K562 (cell line): ENCODE measurements around the gene LONRF2. TPM values are rescaled to one million over a fixed set of nuclear protein-coding genes. Genes with fewer than 3 reads are reported as not detected.

ENCODE experiments used
- ATAC-seq: fragments of 200-7000 bp; cut with Tn5 transposase; 3 replicates; pipeline ENCODE4 v1.9.1; 2020; ENCODE audit warnings: moderate library complexity
- BruUV-seq: library from RNA; stranded (reverse); fragments of 400-500 nt; replicated peaks from 2 replicates; lab custom pipeline; 2021; lab: Mats Ljungman, UMichigan
- CTCF ChIA-PET: fragments of 300-600 bp; formaldehyde crosslinking; extraction: SDS; loops from one replicate; lab custom pipeline; 2021; ENCODE audit warnings: low intra/inter-chr PET ratio; lab: Yijun Ruan, JAX
- POLR2A ChIA-PET: fragments of 300-600, 350-650 bp; sonication (Branson Sonifier 250); formaldehyde crosslinking; extraction: SDS; loops from one replicate; lab custom pipeline; 2021; ENCODE audit warnings: antibody characterized with exemption, inconsistent platforms; lab: Yijun Ruan, JAX
- DNase-seq, 4 experiments: peaks; one replicate each; pipeline versions ENCODE4 v3.0.0 to v3.0.0-alpha.2; 2011 to 2018; ENCODE audit warnings: low spot score in 3 of 4, mixed read lengths in 3 of 4; ENCODE audit errors: extremely low read depth in 1 of 4
- FAIRE-seq: peaks from 2 replicates; lab custom pipeline; 2011; peaks lifted over from hg19 to GRCh38; lab: Jason Lieb, UNC
- H2AFZ ChIP-seq: 2 replicates; pipeline ENCODE4 v1.6.0; 2011; ENCODE audit warnings: low read depth, low read length, control low read depth, inconsistent platforms
- H3K27ac ChIP-seq: fragments of 200-600 bp; 3 replicates; pipeline ENCODE4 v1.8.0; 2011; ENCODE audit warnings: low read depth, mild to moderate bottlenecking, control low read depth, inconsistent platforms, low read length, moderate library complexity, mixed read lengths; ENCODE audit errors: extremely low read depth
- H3K27me3 ChIP-seq, 2 experiments: fragments of 300-600 bp in 1 of 2; 2 replicates in 1 of 2; 3 replicates in 1 of 2; pipeline versions ENCODE4 v1.6.0 to v1.8.0; 2011; ENCODE audit warnings: inconsistent platforms in 2 of 2, low read length in 2 of 2, mild to moderate bottlenecking in 1 of 2, mixed read lengths in 1 of 2, moderate library complexity in 1 of 2; ENCODE audit not compliant: control insufficient read depth in 2 of 2, insufficient read depth in 2 of 2
- H3K36me3 ChIP-seq: fragments of 300-600 bp; 3 replicates; pipeline ENCODE4 v1.8.0; 2011; ENCODE audit warnings: mild to moderate bottlenecking, low read length, inconsistent platforms; ENCODE audit not compliant: control insufficient read depth, insufficient read depth
- H3K4me1 ChIP-seq, 2 experiments: fragments of 200-600 bp in 1 of 2; replicated peaks in 1 of 2; 2 replicates in 1 of 2; 3 replicates in 1 of 2; pipeline versions ENCODE4 v1.5.1 to v1.8.0; 2011; ENCODE audit warnings: inconsistent platforms in 2 of 2, low read length in 2 of 2, mild to moderate bottlenecking in 1 of 2, mixed read lengths in 1 of 2, moderate library complexity in 1 of 2; ENCODE audit not compliant: control insufficient read depth in 2 of 2, insufficient read depth in 2 of 2
- H3K4me2 ChIP-seq: 2 replicates; pipeline ENCODE4 v1.6.1; 2011; ENCODE audit warnings: low read length, control low read depth, inconsistent platforms, mixed read lengths; ENCODE audit not compliant: insufficient read depth
- H3K4me3 ChIP-seq: fragments of 200-600 bp; sonication (generic), shearing (Covaris generic); 2 replicates; pipeline ENCODE4 v1.5.1; 2016; ENCODE audit warnings: control low read depth, inconsistent platforms
- H3K79me2 ChIP-seq: fragments of 200-600 bp; 3 replicates; pipeline ENCODE4 v1.8.0; 2011; ENCODE audit warnings: low read length, inconsistent platforms; ENCODE audit not compliant: control insufficient read depth, insufficient read depth
- H3K9ac ChIP-seq, 2 experiments: 2 replicates each; pipeline versions ENCODE4 v1.6.0 to v1.6.1; 2011; ENCODE audit warnings: low read depth in 2 of 2, low read length in 2 of 2, control low read depth in 1 of 2, inconsistent platforms in 1 of 2, mild to moderate bottlenecking in 1 of 2, mixed read lengths in 1 of 2; ENCODE audit not compliant: insufficient read depth in 1 of 2
- H3K9me1 ChIP-seq: one replicate; pipeline ENCODE4 v1.6.0; 2011; ENCODE audit warnings: inconsistent platforms, mild to moderate bottlenecking, low read length, moderate library complexity; ENCODE audit not compliant: control insufficient read depth, insufficient read depth
- H3K9me3 ChIP-seq: replicated peaks from 2 replicates; pipeline ENCODE4 v1.5.1; 2011; ENCODE audit warnings: low read depth, low read length, inconsistent platforms; ENCODE audit not compliant: control insufficient read depth, insufficient read depth
- H4K20me1 ChIP-seq: replicated peaks from 2 replicates; pipeline ENCODE4 v1.6.1; 2011; ENCODE audit warnings: low read length, inconsistent platforms, mixed read lengths; ENCODE audit not compliant: control insufficient read depth, insufficient read depth
- ARID2 ChIP-seq: fragments of 450-650 bp; IDR thresholded peaks from 2 replicates; pipeline ENCODE4 v1.6.1; 2017; ENCODE audit warnings: antibody characterized with exemption, mild to moderate bottlenecking
- ARID3A ChIP-seq: IDR thresholded peaks from 2 replicates; pipeline ENCODE4 v1.6.1; 2012; ENCODE audit warnings: low read depth, low read length, improper control_type of control experiment, borderline replicate concordance
- BMI1 ChIP-seq: fragments of 150-350 bp; IDR thresholded peaks from 2 replicates; pipeline ENCODE4 v1.6.1; 2014; ENCODE audit warnings: low read length
- FOXA3 ChIP-seq, 2 experiments: fragments of 450-650 bp in 1 of 2; sonication (generic) in 1 of 2; formaldehyde crosslinking; IDR thresholded peaks in 1 of 2; conservative IDR thresholded peaks in 1 of 2; 2 replicates each; pipeline versions ENCODE4 v1.4.0 to v1.8.0; 2020 to 2022; ENCODE audit warnings: mild to moderate bottlenecking in 2 of 2, missing genetic modification reagents in 1 of 2
- MIER1 ChIP-seq: fragments of 450-650 bp; IDR thresholded peaks from 2 replicates; pipeline ENCODE4 v1.6.1; 2016; ENCODE audit warnings: antibody characterized with exemption, mild to moderate bottlenecking, low read depth
- NR2C2 ChIP-seq, 2 experiments: fragments of 200-800 bp in 1 of 2; sonication (Bioruptor generic) in 1 of 2; sonication (generic) in 1 of 2; formaldehyde crosslinking in 1 of 2; IDR thresholded peaks; 2 replicates each; pipeline versions ENCODE4 v1.6.1 to v1.8.0; 2016 to 2022; ENCODE audit warnings: mild to moderate bottlenecking in 1 of 2, missing compliant biosample characterization in 1 of 2, missing genetic modification characterization in 1 of 2, missing genetic modification reagents in 1 of 2
- SRSF1 ChIP-seq: fragments of 200-400 bp; formaldehyde crosslinking; IDR thresholded peaks from 2 replicates; pipeline ENCODE4 v1.6.1; 2017; ENCODE audit warnings: mild to moderate bottlenecking, low read depth, low read length, moderate library complexity
- THAP7 ChIP-seq: fragments of 250-450 bp; sonication (Bioruptor Pico); IDR thresholded peaks from 2 replicates; pipeline ENCODE4 v1.5.0; 2021
- USF2 ChIP-seq: sonication (generic); formaldehyde crosslinking; IDR thresholded peaks from 2 replicates; pipeline ENCODE4 v1.5.0; 2020; ENCODE audit warnings: missing genetic modification reagents
- ZEB2 ChIP-seq: fragments of 450-650 bp; IDR thresholded peaks from 2 replicates; pipeline ENCODE4 v1.6.1; 2016
- ZNF197 ChIP-seq: fragments of 200-800 bp; sonication (Bioruptor generic); IDR thresholded peaks from 2 replicates; pipeline ENCODE4 v1.6.1; 2016; ENCODE audit warnings: low read depth, missing genetic modification characterization, missing compliant biosample characterization
- ZNF444 ChIP-seq: fragments of 250-450 bp; sonication (Bioruptor Pico); IDR thresholded peaks from 2 replicates; pipeline ENCODE4 v1.4.0; 2020; ENCODE audit warnings: mild to moderate bottlenecking, moderate library complexity
- WGBS: fragments of 100-300 bp; shearing (Covaris generic); methylation state at CpG from one replicate; pipeline ENCODE4 v1.1.6; 2016; ENCODE audit warnings: low coverage, mixed read lengths; ENCODE audit not compliant: insufficient coverage; ENCODE audit errors: missing lambda C conversion rate; 5-methylcytosine and 5-hydroxymethylcytosine counted together
- in situ Hi-C: fragments of 300-500 bp; cut with MboI; formaldehyde crosslinking; loops from 4 replicates; pipeline ENCODE4 v1.15.0; 2018; ENCODE audit warnings: inconsistent platforms, mixed read lengths
- intact Hi-C: fragments of 100-400 bp; cut with micrococcal nuclease; formaldehyde crosslinking; loops from 2 replicates; pipeline ENCODE4 v1.14.2; 2022
- polyA plus RNA-seq, 8 experiments: library from polyadenylated mRNA; depleted of rRNA in 4 of 8; stranded (reverse) in 5 of 8; unstranded in 3 of 8; fragments of >200 nt; fragmentation: Nextera tagmentation in 2 of 8; fragmentation: Illumina TruSeq in 1 of 8; extraction: Ambion mirVana in 2 of 8; extraction: Trizol in 1 of 8; gene quantifications; 2 replicates each; pipeline versions ENCODE4 v1.2.1 to v1.2.3, GENCODE V29; 2011 to 2014; ENCODE audit warnings: inconsistent platforms in 1 of 8, missing spikeins in 1 of 8
- total RNA-seq, 7 experiments: library from RNA; depleted of rRNA in 6 of 7; stranded (reverse); fragments of >200 nt in 6 of 7; fragmentation: Illumina TruSeq in 2 of 7; extraction: Trizol in 2 of 7; gene quantifications; 2 replicates each; pipeline versions ENCODE4 v1.2.1 to v1.2.3, GENCODE V29; 2011 to 2021; ENCODE audit warnings: low replicate concordance in 1 of 7

The LONRF2 gene
- total and polyA plus RNA-seq, 9 of the 15 experiments (the other 6 are each of a cell fraction or from before 2014, with no cell fraction given): 0.35 to 5.0 (median 2.7) TPM

GRCh38 chr2:100254646-100255210, 67.6 kb downstream of the LONRF2 start (continued):
- TF ChIP-seq USF2: no peak

- H3K9me3 ChIP-seq: no peaks in the 10 kb centered on the region
- H3K4me3 ChIP-seq: no peak overlapping the region
- FAIRE-seq: no peak
- DNase-seq: no peak
- WGBS: 0% methylated on average over 5 of the region's 5 CpGs
- no peak overlapping the region for H3K4me2 ChIP-seq
- in situ Hi-C loops (no loop called here), intact Hi-C loops (no loop called here)
- H2AFZ ChIP-seq: no peak overlapping the region
- peaks cover 6 to 69% of the 10 kb centered on the region in 2 experiments for H3K27me3 ChIP-seq
- H3K9ac ChIP-seq: no peak overlapping the region
- H3K79me2 ChIP-seq: no peaks in the 10 kb centered on the region
- no peaks in the 10 kb centered on the region for H3K36me3 ChIP-seq
- no peaks in the 10 kb centered on the region for H3K4me1 ChIP-seq
- no peaks in the 10 kb centered on the region for H3K9me1 ChIP-seq
- POLR2A ChIA-PET: interaction anchor here (0.6 kb wide), 1 partner anchor 12 kb away, joined by 3 read pairs; no protein-coding TSS in a partner anchor
- no peak overlapping the region for H3K27ac ChIP-seq
- no TSS peak for BruUV-seq
- ATAC-seq: no peak
- CTCF ChIA-PET: no interaction called here
- 0 out of 2 replicates have a peak, but pooled peaks cover 4% of the 10 kb centered on the region for H4K20me1 ChIP-seq
- no peak for TF ChIP-seq ZNF444
- TF ChIP-seq THAP7 (CRISPR knock-in tag): no peak
- TF ChIP-seq ARID2: no peak
- TF ChIP-seq ZNF197 (CRISPR knock-in tag): no peak
- no peak for TF ChIP-seq ARID3A
- no peak for TF ChIP-seq SRSF1
- TF ChIP-seq NR2C2 (CRISPR knock-in tag; IDR thresholded peaks at IDR 0.05): no peak
- no peak for TF ChIP-seq NR2C2 (tag; IDR thresholded peaks at IDR 0.05)
- no peak for TF ChIP-seq ZEB2
- TF ChIP-seq BMI1: no peak
- TF ChIP-seq MIER1: no peak
- no peak for TF ChIP-seq FOXA3 (CRISPR knock-in tag; conservative IDR thresholded peaks at IDR 0.05 in 1 of 2, IDR thresholded peaks at IDR 0.05 in 1 of 2)
Observed at GRCh38 chr2:100253786-100254185, 68.5 kb downstream of the LONRF2 start.
